GM12891 (cell line): ENCODE data around the gene MXI1. TPM values are rescaled to one million over a fixed set of nuclear protein-coding genes. Genes with fewer than 3 reads are reported as not detected.

Experiments
- DNase-seq: peaks from one replicate; pipeline ENCODE4 v3.0.0; 2011; ENCODE audit warnings: low spot score; ENCODE audit not compliant: insufficient read length
- FAIRE-seq: peaks from 2 replicates; lab custom pipeline; 2011; peaks lifted over from hg19 to GRCh38; lab: Jason Lieb, UNC
- PAX5 ChIP-seq: IDR thresholded peaks from 2 replicates; pipeline ENCODE4 v1.6.1; 2011; ENCODE audit warnings: low read length, moderate library complexity, mild to moderate bottlenecking; ENCODE audit not compliant: insufficient read depth, severe bottlenecking
- POLR2A ChIP-seq: IDR thresholded peaks from 2 replicates; pipeline ENCODE4 v1.6.1; 2011; ENCODE audit warnings: low read depth, low read length, control low read depth
- POLR2AphosphoS5 ChIP-seq: IDR thresholded peaks from 2 replicates; pipeline ENCODE4 v1.6.1; 2011; ENCODE audit warnings: low read depth, low read length, control low read depth
- POU2F2 ChIP-seq: IDR thresholded peaks from 2 replicates; pipeline ENCODE4 v1.6.1; 2011; ENCODE audit warnings: low read depth, mild to moderate bottlenecking, control low read depth, low read length, moderate library complexity
- SPI1 ChIP-seq: IDR thresholded peaks from 2 replicates; pipeline ENCODE4 v1.6.1; 2011; ENCODE audit warnings: low read depth, low read length, control low read depth
- TAF1 ChIP-seq: IDR thresholded peaks from 2 replicates; pipeline ENCODE4 v1.6.1; 2011; ENCODE audit warnings: low read depth, low read length, control low read depth
- polyA plus RNA-seq: library from polyadenylated mRNA; unstranded; fragments of >200 nt; gene quantifications from one replicate; pipeline ENCODE4 v1.2.1, GENCODE V29; 2012; ENCODE audit warnings: low read depth, missing spikeins, inconsistent platforms; ENCODE audit not compliant: missing spikeins

The MXI1 gene
- 12.5 TPM for polyA plus RNA-seq

- DNase-seq: peak; percentile 50
- TF ChIP-seq POLR2A: no peak
- TF ChIP-seq PAX5: no peak
- 0 out of 2 replicates have a peak, but pooled peaks have one; percentile 10 for TF ChIP-seq TAF1
- TF ChIP-seq POU2F2: no peak
- peak; percentile 94 for FAIRE-seq
These were observed at the start of gene MXI1 for GRCh38 chr10:110207011-110207804. Gene MXI1, plus strand, starts transcription at chr10:110207605. Its CDS starts 204 bp downstream, at chr10:110207809.

DNA sequence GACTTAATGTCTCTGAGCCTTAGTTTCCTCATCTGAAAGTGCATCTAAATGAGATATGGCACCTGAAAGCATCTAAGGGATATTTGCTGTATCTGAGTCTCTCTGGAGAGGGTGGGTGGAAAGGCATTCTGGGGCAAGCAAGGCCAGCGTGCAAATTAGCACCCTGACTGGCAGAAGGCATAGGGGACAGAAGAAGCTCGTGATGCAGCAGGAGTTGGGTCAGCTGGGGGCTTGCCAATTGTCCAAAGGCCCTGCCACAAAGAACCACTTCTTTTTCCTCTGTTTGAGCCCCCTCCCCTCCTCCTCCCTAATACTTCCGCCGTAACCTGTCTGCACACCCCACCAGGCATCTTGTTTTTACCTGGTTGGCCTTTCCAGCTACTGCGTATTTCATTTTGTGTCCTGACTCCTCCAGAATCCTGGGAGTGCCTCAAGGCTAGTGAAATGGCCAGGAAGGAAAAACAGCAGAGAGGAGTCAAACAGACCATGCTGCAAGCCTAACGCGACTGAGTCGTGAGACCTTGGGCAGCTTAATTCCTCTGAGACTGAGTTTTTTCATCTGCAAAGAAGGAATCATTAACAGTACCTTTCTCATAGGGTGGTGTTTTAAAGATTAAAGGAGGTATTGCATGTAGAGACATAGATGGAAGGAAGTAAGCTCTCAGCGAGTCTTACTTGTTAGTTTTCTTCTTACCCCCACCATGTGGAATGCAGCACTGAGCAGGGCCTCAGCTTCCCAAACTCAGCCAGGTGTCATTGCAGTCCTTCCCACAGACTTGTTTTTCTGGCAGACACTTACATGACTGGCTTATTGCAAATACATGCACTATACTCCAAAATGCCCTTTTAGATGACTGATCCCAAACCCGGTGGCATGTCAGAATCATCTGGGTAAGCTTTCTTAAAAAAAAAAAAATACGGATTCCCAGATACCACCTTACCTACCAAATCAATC lies 49.1 kb upstream of the MXI1 start:
- peak; percentile 81 for FAIRE-seq
- DNase-seq: no peak
- TF ChIP-seq POU2F2 (no peak), POLR2AphosphoS5 (no peak), PAX5 (no peak), SPI1 (no peak), TAF1 (no peak), POLR2A (no peak)

DNA sequence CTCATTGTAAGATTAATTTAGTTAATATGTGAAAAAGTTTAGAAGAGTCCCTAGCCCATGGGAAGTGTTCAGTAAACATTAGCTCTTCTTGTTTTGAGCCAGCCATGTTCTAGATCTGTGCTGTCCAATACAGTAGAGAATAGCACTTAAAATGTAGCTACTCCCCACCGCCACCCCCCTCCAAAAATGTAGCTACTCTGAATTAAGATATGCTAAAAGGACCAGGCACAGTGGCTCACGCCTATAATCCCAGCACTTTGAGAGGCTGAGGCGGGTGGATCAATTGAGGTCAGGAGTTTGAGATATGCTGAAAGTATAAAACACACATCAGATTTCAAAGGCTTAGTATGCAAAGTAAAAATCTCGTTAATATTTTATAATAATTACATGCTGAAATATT lies 47.3 kb upstream of the MXI1 start:
- FAIRE-seq: no peak
- DNase-seq: no peak

GRCh38 chr10:110160522-110160921 lies 46.9 kb upstream of the MXI1 start:
- no peak for TF ChIP-seq SPI1
- no peak for TF ChIP-seq POLR2AphosphoS5
- TF ChIP-seq PAX5: no peak
- no peak for TF ChIP-seq POU2F2
- no peak for TF ChIP-seq POLR2A
- TF ChIP-seq TAF1: no peak
- DNase-seq (no peak), FAIRE-seq (no peak)

More for the DNA sequence above, 47.3 kb upstream of the MXI1 start:
- TF ChIP-seq POLR2A (no peak), POU2F2 (no peak), TAF1 (no peak), POLR2AphosphoS5 (no peak), PAX5 (no peak), SPI1 (no peak)

GRCh38 chr10:110162741-110163145 lies 44.7 kb upstream of the MXI1 start:
- no peak for DNase-seq
- peak; percentile 47 for FAIRE-seq
- TF ChIP-seq SPI1 (peak; percentile 37; the same call in 1 of the 2 replicates), POLR2A (no peak), POU2F2 (no peak), POLR2AphosphoS5 (no peak), PAX5 (no peak)

DNA sequence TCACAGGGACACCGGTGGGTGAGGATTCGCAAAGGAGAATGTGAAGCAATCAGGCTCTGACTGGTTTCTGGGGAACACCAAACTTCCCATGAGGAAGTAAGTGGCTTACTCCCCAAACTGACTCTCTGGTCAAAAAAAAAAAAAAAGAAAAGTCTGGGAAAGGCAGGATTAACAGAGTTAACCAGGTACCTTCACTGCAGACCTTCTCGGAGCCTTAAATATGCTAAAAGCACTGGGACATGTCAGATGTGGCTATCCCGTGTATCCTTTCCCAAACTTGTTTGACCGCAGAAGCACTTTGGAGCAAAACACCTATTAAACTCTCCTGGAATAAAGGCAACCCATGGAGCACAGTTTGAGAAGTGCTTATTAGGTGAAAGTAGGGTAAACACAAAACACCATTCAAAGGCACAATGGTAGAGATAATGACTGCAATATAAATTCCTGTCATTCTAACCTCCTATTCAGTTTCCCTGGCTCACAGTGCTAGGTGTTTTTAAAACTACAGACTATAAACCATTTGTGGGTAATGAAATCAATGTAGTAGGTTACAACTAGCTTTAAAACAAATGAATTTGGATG lies 44.1 kb upstream of the MXI1 start:
- FAIRE-seq (peak; percentile 9), DNase-seq (no peak)
- TF ChIP-seq TAF1 (no peak), SPI1 (no peak), POLR2AphosphoS5 (no peak), POLR2A (no peak), PAX5 (no peak), POU2F2 (no peak)

- no peak for DNase-seq
- TF ChIP-seq POU2F2 (no peak), TAF1 (no peak), SPI1 (no peak), POLR2AphosphoS5 (no peak), PAX5 (no peak), POLR2A (no peak)
- FAIRE-seq: no peak
These were observed 43.6 kb upstream of the MXI1 start for GRCh38 chr10:110163841-110164240.

- TF ChIP-seq POU2F2 (no peak), PAX5 (no peak), POLR2AphosphoS5 (no peak), SPI1 (no peak), TAF1 (no peak), POLR2A (no peak)
- no peak for FAIRE-seq
- DNase-seq: no peak
These were observed 42.2 kb upstream of the MXI1 start for GRCh38 chr10:110165239-110165638.
